Liver (tissue), 9 donors: ENCODE results near the gene VDAC1. TPM values are rescaled to one million over a fixed set of nuclear protein-coding genes. Genes with fewer than 3 reads are reported as not detected.

Experiments used
- DNase-seq: peaks from one replicate; pipeline ENCODE4 v3.0.0-alpha.2; 2017; ENCODE audit warnings: low spot score
- H3K27ac ChIP-seq, 2 donors: one replicate each; pipeline ENCODE4 v1.7.0; 2013; ENCODE audit warnings: inconsistent platforms in 2 of 2, low read length in 2 of 2, control low read depth in 1 of 2, low read depth in 1 of 2, mild to moderate bottlenecking in 1 of 2
- H3K27me3 ChIP-seq, 4 donors: one replicate each; pipeline versions ENCODE4 v1.6.1 to v1.7.0; 2013; ENCODE audit warnings: low read length in 3 of 4, inconsistent platforms in 1 of 4, mild to moderate bottlenecking in 1 of 4, moderate library complexity in 1 of 4; ENCODE audit not compliant: control insufficient read depth in 4 of 4, insufficient read depth in 4 of 4
- H3K36me3 ChIP-seq, 4 donors: one replicate each; pipeline versions ENCODE4 v1.6.1 to v1.7.0; 2013; ENCODE audit warnings: low read length in 3 of 4, mild to moderate bottlenecking in 3 of 4, low read depth in 1 of 4, moderate library complexity in 1 of 4; ENCODE audit not compliant: control insufficient read depth in 4 of 4, insufficient read depth in 3 of 4
- H3K4me1 ChIP-seq, 4 donors: one replicate each; pipeline versions ENCODE4 v1.6.1 to v1.7.0; 2013; ENCODE audit warnings: low read length in 3 of 4, mild to moderate bottlenecking in 3 of 4, moderate library complexity in 1 of 4; ENCODE audit not compliant: control insufficient read depth in 4 of 4, insufficient read depth in 4 of 4
- H3K4me3 ChIP-seq, 3 donors: one replicate each; pipeline versions ENCODE4 v1.6.1 to v1.7.0; 2013; ENCODE audit warnings: low read length in 3 of 3, control low read depth in 1 of 3, low read depth in 1 of 3, mild to moderate bottlenecking in 1 of 3
- H3K9ac ChIP-seq, 2 donors: one replicate each; pipeline ENCODE4 v1.7.0; 2013; ENCODE audit warnings: low read length in 2 of 2, mild to moderate bottlenecking in 2 of 2, moderate library complexity in 2 of 2, control low read depth in 1 of 2, low read depth in 1 of 2
- H3K9me3 ChIP-seq, 4 donors: one replicate each; pipeline versions ENCODE4 v1.6.1 to v1.7.0; 2013; ENCODE audit warnings: low read length in 3 of 4; ENCODE audit not compliant: control insufficient read depth in 4 of 4
- ATF3 ChIP-seq: IDR thresholded peaks from 2 replicates; pipeline ENCODE4 v1.6.1; 2016; ENCODE audit warnings: antibody characterized with exemption
- CTCF ChIP-seq: fragments of 150-350 bp; IDR thresholded peaks from 2 replicates; pipeline ENCODE4 v1.5.1; 2017; ENCODE audit warnings: improper control_type of control experiment, low read depth, low read length; ENCODE audit not compliant: missing input control
- EGR1 ChIP-seq, 2 donors: IDR thresholded peaks; 2 replicates each; pipeline ENCODE4 v1.6.1; 2016 to 2018; ENCODE audit warnings: antibody characterized with exemption in 2 of 2, low read depth in 2 of 2
- FOXA1 ChIP-seq: IDR thresholded peaks from 2 replicates; pipeline ENCODE4 v1.6.1; 2016; ENCODE audit warnings: antibody characterized with exemption
- FOXA2 ChIP-seq: IDR thresholded peaks from 2 replicates; pipeline ENCODE4 v1.6.1; 2016; ENCODE audit warnings: antibody characterized with exemption
- GABPA ChIP-seq, 2 donors: IDR thresholded peaks in 1 of 2; conservative IDR thresholded peaks in 1 of 2; 2 replicates each; pipeline ENCODE4 v1.6.1; 2016; ENCODE audit warnings: antibody characterized with exemption in 2 of 2, mild to moderate bottlenecking in 1 of 2, moderate library complexity in 1 of 2
- HNF4A ChIP-seq, 2 donors: conservative IDR thresholded peaks; 2 replicates each; pipeline ENCODE4 v1.6.1; 2016; ENCODE audit warnings: antibody characterized with exemption in 2 of 2, mild to moderate bottlenecking in 2 of 2
- HNF4G ChIP-seq: IDR thresholded peaks from 2 replicates; pipeline ENCODE4 v1.6.1; 2016; ENCODE audit warnings: antibody characterized with exemption
- JUND ChIP-seq, 2 donors: IDR thresholded peaks; 2 replicates each; pipeline ENCODE4 v1.6.1; 2016; ENCODE audit warnings: antibody characterized with exemption in 2 of 2
- MAX ChIP-seq: IDR thresholded peaks from 2 replicates; pipeline ENCODE4 v1.6.1; 2016; ENCODE audit warnings: antibody characterized with exemption
- NR2F2 ChIP-seq: IDR thresholded peaks from 2 replicates; pipeline ENCODE4 v1.6.1; 2016; ENCODE audit warnings: antibody characterized with exemption
- RAD21 ChIP-seq, 2 donors: IDR thresholded peaks; 2 replicates each; pipeline ENCODE4 v1.6.1; 2016; ENCODE audit warnings: antibody characterized with exemption in 2 of 2, mild to moderate bottlenecking in 2 of 2
- REST ChIP-seq: IDR thresholded peaks from 2 replicates; pipeline ENCODE4 v1.6.1; 2016; ENCODE audit warnings: antibody characterized with exemption, mild to moderate bottlenecking
- RXRA ChIP-seq, 2 donors: IDR thresholded peaks; 2 replicates each; pipeline ENCODE4 v1.6.1; 2017 to 2018; ENCODE audit warnings: antibody characterized with exemption in 2 of 2, mild to moderate bottlenecking in 1 of 2
- SP1 ChIP-seq: IDR thresholded peaks from 2 replicates; pipeline ENCODE4 v1.6.1; 2018; ENCODE audit warnings: antibody characterized with exemption, mild to moderate bottlenecking
- YY1 ChIP-seq: IDR thresholded peaks from 2 replicates; pipeline ENCODE4 v1.6.1; 2016; ENCODE audit warnings: antibody characterized with exemption, mild to moderate bottlenecking
- WGBS: extraction: QIAGEN DNeasy Blood & Tissue Kit; methylation state at CpG from one replicate; pipeline ENCODE4 v1.1.7; 2013; 5-methylcytosine and 5-hydroxymethylcytosine counted together
- polyA plus RNA-seq, 2 donors: library from polyadenylated mRNA; stranded (reverse) in 1 of 2; unstranded in 1 of 2; fragments of 200-250 nt in 1 of 2; fragments of >200 nt in 1 of 2; fragmentation: Nextera tagmentation in 1 of 2; extraction: Ambion mirVana in 1 of 2; gene quantifications; one replicate each; pipeline versions ENCODE4 v1.2.1 to v1.2.3, GENCODE V29; 2013 to 2015
- total RNA-seq, 2 donors: library from RNA; depleted of rRNA; stranded (reverse); fragments of >200 nt; gene quantifications; one replicate each; pipeline ENCODE4 v1.2.3, GENCODE V29; 2014
- donor health status: healthy.
- donor health status: healthy.
- donor health status: healthy.
- donor health status: healthy.
- donor health status: healthy.

VDAC1 gene
- total and polyA plus RNA-seq, 4 donors: 85.4 to 139 (median 121) TPM

- WGBS: 90% methylated on average over 3 of the region's 3 CpGs
Observed at GRCh38 chr5:133945568-133945967, 59.2 kb downstream of the VDAC1 start.

More at GRCh38 chr5:133945568-133945967, 59.2 kb downstream of the VDAC1 start:
- Histone ChIP-seq H3K9ac (no peak overlapping the region), H3K27me3 (no peaks in the 10 kb centered on the region), H3K27ac (no peak overlapping the region), H3K4me1 (peaks cover 2 to 25% (median 15%) of the 10 kb centered on the region in 4 donors), H3K9me3 (no peaks in the 10 kb centered on the region), H3K36me3 (no peaks in the 10 kb centered on the region), H3K4me3 (no peak overlapping the region)
- no peak for TF ChIP-seq REST
- no peak for TF ChIP-seq FOXA2
- no peak for TF ChIP-seq MAX
- TF ChIP-seq YY1: no peak
- TF ChIP-seq RXRA (IDR thresholded peaks at IDR 0.05): no peak
- TF ChIP-seq CTCF: no peak
- TF ChIP-seq HNF4G: no peak
- no peak for TF ChIP-seq FOXA1
- no peak for TF ChIP-seq HNF4A (conservative IDR thresholded peaks at IDR 0.05)
- no peak for TF ChIP-seq EGR1 (IDR thresholded peaks at IDR 0.05; ENCODE audit: low read depth in 2 of 2)
- no peak for TF ChIP-seq RAD21 (IDR thresholded peaks at IDR 0.05)
- no peak for TF ChIP-seq SP1
- TF ChIP-seq JUND (IDR thresholded peaks at IDR 0.05): no peak
- no peak for TF ChIP-seq ATF3
- TF ChIP-seq NR2F2: no peak
- no peak for TF ChIP-seq GABPA (IDR thresholded peaks at IDR 0.05 in 1 of 2, conservative IDR thresholded peaks at IDR 0.05 in 1 of 2)
- DNase-seq: no peak
